ENCODE results near the gene NTM.
"Not testable (repeated sequence)": the region's sequence is repeated elsewhere in the genome, so short reads cannot be mapped to it uniquely, and the experiment has no call there.

The NTM gene

GRCh38 chr11:131909426-131910177 lies 539.2 kb downstream of the NTM start:
- no peak for DNase-seq

GRCh38 chr11:131910178-131910522 lies 539.7 kb downstream of the NTM start:
- no peak for DNase-seq

GRCh38 chr11:131910523-131911387 lies 540.3 kb downstream of the NTM start:
- DNase-seq, result no peak

- DNase-seq, result not testable (repeated sequence)
Observed at GRCh38 chr11:131911388-131912032, 541.1 kb downstream of the NTM start.

GRCh38 chr11:131912134-131912533 lies 541.7 kb downstream of the NTM start:
- no peak for DNase-seq

GRCh38 chr11:131913267-131913666 lies 542.9 kb downstream of the NTM start:
- no peak for DNase-seq

GRCh38 chr11:131914361-131914774 lies 544.0 kb downstream of the NTM start:
- DNase-seq, result no peak

GRCh38 chr11:131916638-131917037 lies 546.2 kb downstream of the NTM start:
- DNase-seq, result no peak

- DNase-seq, result no peak
Observed at GRCh38 chr11:131917634-131918384, 547.4 kb downstream of the NTM start.

GRCh38 chr11:131918663-131919062 lies 548.2 kb downstream of the NTM start:
- no peak for DNase-seq

GRCh38 chr11:131922220-131922619 lies 551.8 kb downstream of the NTM start:
- no peak for DNase-seq

- no peak for DNase-seq
Observed at GRCh38 chr11:131923309-131923708, 552.9 kb downstream of the NTM start.

- no peak for DNase-seq
Observed at GRCh38 chr11:131924001-131924400, 553.6 kb downstream of the NTM start.

- DNase-seq, result no peak
Observed at GRCh38 chr11:131924457-131925201, 554.2 kb downstream of the NTM start.

GRCh38 chr11:131925829-131926228 lies 555.4 kb downstream of the NTM start:
- no peak for DNase-seq

GRCh38 chr11:131928992-131929391 lies 558.6 kb downstream of the NTM start:
- no peak for DNase-seq

- DNase-seq, result no peak
Observed at GRCh38 chr11:131932584-131933325, 562.3 kb downstream of the NTM start.

- no peak for DNase-seq
Observed at GRCh38 chr11:131934006-131934405, 563.6 kb downstream of the NTM start.

- no peak for DNase-seq
Observed at GRCh38 chr11:131938351-131938751, 567.9 kb downstream of the NTM start.

GRCh38 chr11:131940126-131940525 lies 569.7 kb downstream of the NTM start:
- DNase-seq, result no peak

- DNase-seq, result no peak
Observed at GRCh38 chr11:131942878-131943277, 572.5 kb downstream of the NTM start.
